NCI-H524 treated with DMSO at 0.1 percent for 48 hours (cell line): ENCODE data around the gene ATP5MC2.
"Not testable (repeated sequence)": the region's sequence is repeated elsewhere in the genome, so short reads cannot be mapped to it uniquely, and the experiment has no call there.

ENCODE experiments used
- DNase-seq: peaks from one replicate; lab custom pipeline; 2025; lab: John Stamatoyannopoulos, UW

The ATP5MC2 gene

DNA sequence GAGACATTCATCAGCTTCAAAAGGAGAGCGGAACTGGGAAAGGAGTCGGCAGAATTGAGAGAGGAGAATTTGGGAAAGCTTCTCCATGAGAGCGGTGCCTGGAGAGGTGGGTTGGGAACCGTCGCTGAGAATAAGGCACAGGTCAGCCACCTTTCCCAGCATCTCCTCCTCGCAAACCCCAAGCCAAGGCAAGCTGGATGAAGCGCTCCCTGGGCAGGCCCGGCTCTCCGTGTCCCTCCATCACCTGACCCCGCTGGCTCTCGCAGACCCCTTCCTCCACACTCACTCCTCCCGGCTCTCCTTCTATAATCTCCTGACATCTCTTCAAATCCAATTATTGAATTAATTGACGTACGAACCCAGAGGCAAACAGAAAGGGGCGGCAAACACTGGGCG lies 18.9 kb upstream of the ATP5MC2 start:
- DNase-seq: no peak

GRCh38 chr12:53688134-53688533 lies 12.3 kb upstream of the ATP5MC2 start:
- DNase-seq: no peak

- DNase-seq: no peak
Observed at GRCh38 chr12:53686436-53686835, 10.6 kb upstream of the ATP5MC2 start.

- DNase-seq: no peak
Observed at GRCh38 chr12:53684654-53685220, 8.9 kb upstream of the ATP5MC2 start.

DNA sequence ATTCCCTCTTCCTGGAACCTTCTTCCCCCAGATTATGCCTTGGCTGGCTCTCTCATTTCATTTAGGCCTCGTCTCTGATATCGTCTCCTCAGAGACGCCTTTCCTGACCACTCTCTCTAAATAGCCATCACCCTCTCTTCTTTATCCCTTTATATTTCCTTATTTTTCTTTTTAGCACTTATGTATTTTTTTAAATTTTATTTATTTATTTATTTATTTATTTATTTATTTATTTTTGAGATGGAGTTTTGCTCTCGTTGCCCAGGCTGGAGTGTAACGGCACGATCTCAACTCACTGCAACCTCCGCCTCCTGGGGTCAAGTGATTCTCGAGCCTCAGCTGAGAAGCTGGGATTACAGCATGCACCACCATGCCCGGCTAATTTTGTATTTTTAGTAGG lies 8.1 kb upstream of the ATP5MC2 start:
- no peak for DNase-seq

- no peak for DNase-seq
Observed at GRCh38 chr12:53683494-53683893, 7.6 kb upstream of the ATP5MC2 start.

DNA sequence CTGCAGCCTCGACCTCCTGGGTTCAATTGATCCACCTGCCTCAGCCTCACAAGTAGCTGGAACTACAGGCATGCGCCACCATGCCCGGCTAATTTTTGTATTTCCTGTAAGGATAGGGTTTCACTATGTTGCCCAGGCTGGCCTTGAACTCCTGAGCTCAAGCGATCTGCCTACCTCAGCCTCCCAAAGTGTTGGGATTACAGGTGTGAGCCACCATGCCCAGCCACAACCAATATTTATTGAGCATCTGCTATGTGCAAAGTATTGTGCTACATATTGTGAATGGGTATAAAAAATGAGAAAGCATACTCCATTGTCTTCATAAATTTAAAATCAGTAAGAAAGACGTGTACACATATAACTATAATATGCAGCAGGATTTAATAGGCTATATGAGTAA lies 4.2 kb upstream of the ATP5MC2 start:
- DNase-seq: not testable (repeated sequence)

DNA sequence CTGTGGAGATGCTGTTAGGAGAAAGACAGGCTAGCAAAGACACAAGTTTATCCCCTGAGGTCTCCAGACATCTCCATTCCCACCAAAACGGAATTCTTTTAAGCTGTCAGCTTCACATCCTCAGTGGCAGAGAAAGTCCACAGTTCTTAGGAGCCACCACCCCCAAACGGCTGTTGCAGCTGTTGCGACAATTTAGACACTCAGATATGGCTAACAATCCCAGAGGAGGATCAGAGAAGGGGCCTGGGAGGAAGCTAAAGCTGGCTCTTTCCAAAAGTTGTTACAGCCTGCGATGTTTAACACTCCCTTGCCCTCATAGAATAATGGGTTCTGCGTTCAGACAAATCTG lies 1.9 kb upstream of the ATP5MC2 start:
- DNase-seq: no peak

GRCh38 chr12:53677016-53677799 lies 1.3 kb upstream of the ATP5MC2 start:
- no peak for DNase-seq

DNA sequence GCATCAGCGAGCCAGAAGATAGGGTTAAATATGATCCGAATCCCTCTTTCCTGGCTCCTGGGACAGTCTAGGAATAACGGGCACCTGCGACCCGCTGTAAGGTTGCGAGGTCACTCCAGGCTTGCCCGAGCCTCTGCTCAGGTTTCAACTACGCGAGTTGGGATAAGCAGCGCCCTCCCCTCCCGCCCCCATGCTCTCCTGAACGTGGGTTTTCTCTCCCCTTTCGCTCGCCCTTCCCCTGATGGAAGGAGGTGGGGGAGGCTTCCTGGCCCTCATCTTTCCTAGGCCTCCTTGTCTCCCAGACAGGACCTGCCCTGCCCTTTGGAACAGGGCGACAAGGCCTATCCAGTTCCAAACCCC lies 753 bp upstream of the ATP5MC2 start:
- peak; percentile 43 for DNase-seq

GRCh38 chr12:53674977-53675700 lies 744 bp downstream of the ATP5MC2 start:
- no peak for DNase-seq

GRCh38 chr12:53670971-53671370 lies 4.9 kb downstream of the ATP5MC2 start:
- DNase-seq: no peak

- no peak for DNase-seq
Observed at GRCh38 chr12:53670308-53670707, 5.6 kb downstream of the ATP5MC2 start.

DNA sequence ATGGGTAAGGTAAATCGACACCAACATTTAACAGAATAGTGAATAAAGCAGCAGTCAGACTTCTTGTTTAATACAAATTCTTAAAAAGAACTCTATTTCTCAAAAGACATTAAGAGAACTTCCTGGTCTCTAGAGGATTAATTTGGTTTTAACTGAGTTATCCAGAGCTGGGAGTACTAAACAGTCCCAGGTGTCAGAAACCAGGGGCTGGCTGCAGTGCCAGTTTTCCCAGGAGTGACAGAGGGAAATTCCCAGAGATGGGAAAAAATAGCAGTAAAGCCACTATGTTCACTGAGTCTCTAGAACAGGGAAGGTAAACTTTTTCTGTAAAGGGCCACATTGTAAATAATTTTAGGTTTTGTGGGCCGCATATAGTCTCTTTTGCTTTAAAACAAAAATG lies 8.8 kb downstream of the ATP5MC2 start:
- no peak for DNase-seq

DNA sequence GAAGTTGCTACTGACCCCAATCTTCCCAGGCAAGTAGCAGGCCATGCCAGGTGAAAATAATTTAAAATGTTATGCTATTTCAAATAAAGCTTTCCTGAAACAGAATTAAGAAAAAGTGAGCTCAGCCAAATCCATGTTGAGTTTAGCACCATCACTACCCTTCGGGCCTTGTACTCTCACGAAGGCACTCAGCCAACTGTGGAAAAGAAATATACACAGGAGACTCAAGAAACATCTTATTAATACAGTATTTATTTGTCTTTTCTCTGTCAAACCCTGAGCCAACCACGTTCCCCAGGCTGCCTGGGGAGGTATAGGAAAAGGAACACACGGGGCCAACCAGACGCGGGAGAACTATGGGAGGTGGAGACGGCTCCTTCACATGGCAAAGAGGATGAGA lies 10.9 kb downstream of the ATP5MC2 start:
- DNase-seq: no peak

DNA sequence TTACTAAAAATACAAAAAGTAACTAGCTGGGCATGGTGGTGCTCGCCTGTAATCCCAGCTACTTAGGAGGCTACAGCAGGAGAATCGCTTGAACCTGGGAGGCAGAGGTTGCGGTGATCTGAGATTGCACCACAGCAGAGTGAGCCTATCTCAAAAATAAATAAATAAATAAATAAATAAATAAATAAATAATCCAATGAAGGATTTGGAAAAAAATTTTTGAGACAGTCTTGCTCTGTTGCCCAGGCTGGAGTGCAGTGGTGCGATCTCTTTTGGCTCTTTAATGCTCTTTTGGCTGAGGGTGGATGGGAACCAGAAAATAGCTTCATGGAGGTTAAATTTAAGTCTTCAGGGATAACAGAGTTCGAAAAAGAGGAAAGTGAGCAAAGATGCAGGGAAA lies 11.7 kb downstream of the ATP5MC2 start:
- DNase-seq: no peak

DNA sequence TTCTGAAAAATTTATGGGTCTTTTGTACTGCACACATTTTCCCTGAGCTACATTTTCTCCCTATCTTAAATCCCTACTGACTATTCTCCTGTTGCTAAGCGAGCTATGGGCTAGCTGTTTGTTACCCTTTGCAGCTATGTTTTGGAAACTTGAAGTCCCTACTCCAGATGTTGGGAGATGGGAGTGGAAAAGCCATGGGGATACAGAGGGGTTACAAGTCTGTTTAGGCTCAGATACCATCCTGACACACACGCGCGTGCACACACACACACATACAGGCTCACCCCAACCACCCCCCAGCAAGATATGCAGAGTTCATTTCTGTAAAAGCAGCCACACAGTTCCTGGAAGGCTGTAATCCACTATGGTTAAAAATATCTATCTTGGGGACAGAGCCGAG lies 15.8 kb downstream of the ATP5MC2 start:
- no peak for DNase-seq

GRCh38 chr12:53659571-53659981 lies 16.3 kb downstream of the ATP5MC2 start:
- no peak for DNase-seq

- DNase-seq: no peak
Observed at GRCh38 chr12:53659011-53659551, 16.8 kb downstream of the ATP5MC2 start.

- no peak for DNase-seq
Observed at GRCh38 chr12:53657041-53657440, 18.8 kb downstream of the ATP5MC2 start.

- DNase-seq: no peak
Observed at GRCh38 chr12:53653595-53653994, 22.3 kb downstream of the ATP5MC2 start.

DNA sequence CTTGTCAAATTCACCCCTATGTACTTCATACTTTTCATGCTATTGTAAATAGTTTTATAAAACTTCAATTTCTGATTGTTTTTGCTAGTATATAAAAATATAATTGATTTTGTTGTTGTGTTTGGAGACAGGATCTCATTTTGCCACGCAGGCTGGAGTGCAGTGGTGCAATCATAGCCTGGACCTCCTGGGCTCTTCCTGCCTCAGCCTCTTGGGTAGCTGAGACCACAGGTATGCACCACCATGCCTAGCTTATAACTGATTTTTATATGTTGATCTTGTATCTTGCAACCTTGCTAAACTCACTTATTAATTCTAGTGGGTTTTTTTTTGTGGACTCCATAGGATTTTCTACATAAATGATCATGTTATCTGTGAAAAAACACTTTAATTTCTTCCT lies 23.5 kb downstream of the ATP5MC2 start:
- DNase-seq: no peak

DNA sequence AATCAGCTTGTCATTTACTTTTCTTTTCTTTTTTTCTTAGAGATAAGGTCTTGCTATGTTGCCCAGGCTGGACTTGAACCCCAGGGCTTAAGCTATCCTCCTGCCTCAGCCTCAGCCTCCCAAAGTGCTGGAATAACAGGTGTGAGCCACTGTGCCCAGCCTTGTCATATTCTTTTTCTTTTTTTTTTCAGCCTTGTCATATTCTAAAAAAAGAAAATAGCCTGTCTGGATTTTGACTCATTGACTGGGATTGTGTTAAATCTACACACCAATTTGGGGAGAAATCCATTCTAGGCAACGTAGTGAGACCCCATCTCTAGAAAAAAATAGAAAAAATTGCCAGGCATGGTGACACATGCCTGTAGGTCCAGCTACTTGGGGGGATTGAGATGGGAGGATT lies 24.1 kb downstream of the ATP5MC2 start:
- no peak for DNase-seq
